NCI-H146 (cell line): ENCODE data around the gene POU2F3.
A peak's percentile ranks its signal among the peaks of the same experiment; 100 is the strongest.

ENCODE experiments used
- DNase-seq: peaks from one replicate; lab custom pipeline; 2025; lab: John Stamatoyannopoulos, UW

The POU2F3 gene

DNA sequence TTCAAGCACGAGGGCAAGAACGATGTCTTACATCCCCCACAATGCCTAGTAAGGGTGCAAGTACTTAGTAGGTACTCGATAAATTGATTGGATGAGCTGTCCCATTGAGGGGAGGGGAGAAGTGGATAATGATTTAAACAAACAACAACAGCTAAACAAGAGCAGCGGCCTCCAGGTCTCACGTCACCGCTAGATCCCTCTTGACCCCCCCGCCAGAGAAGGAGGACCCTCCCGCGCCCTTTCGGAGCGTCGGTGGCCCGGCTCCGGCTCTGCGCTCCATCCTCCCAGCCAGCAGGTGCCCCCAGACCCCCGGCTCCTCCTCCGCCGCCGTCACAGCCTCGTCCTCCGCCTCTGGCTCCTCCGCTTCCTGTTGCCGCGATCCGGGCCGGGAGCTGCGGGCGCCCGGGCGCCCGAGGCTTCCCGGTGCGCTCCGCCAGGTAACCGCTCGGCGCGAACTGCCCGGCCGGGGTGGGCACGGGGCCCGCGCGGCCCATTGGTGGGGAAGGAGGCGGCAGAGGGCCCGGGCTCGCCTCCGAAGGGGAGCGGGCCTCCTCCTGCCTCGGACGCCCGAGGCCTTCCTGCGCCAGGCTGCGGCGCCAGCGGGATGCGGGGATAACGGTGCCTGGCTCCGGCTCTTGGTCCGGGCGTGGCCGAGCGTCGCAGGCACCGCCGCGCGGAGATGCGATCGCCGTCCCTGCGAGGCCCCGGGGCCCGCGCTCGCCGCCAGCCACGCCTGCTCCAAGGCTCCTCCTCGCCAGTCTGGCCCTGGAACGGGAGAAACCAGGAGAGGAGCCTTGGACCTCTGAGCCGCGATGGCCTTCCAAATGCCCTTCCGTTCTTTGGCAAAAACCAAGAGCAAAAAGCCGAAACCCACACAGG, 85.2 kb downstream of the POU2F3 start, which contains the start of gene TLCD5:
TSS of gene TLCD5 (plus strand) at position 368 of the 879 bp plus-strand sequence. CDS start 2,143 bp downstream, outside the sequence.
- peak; percentile 89 for DNase-seq

DNA sequence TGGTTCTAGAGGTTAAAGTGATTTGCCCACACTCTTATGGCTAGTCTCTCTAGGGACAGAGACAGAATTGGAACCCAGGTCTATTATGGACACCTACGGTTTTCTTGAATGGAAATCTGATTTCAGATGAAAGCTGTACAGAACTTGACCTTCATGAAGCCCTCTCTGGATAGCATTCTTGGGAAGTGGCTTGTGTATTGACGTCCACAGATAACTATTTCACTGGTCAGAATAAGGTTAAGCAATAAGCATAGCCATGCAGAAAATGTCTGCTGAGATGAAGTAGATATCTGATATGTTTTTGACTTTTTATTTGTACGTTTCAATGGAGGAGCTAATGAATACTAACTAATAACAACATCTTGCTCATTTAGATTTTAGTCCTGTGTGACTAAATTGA, 86.3 kb downstream of the POU2F3 start:
- DNase-seq, result no peak

DNA sequence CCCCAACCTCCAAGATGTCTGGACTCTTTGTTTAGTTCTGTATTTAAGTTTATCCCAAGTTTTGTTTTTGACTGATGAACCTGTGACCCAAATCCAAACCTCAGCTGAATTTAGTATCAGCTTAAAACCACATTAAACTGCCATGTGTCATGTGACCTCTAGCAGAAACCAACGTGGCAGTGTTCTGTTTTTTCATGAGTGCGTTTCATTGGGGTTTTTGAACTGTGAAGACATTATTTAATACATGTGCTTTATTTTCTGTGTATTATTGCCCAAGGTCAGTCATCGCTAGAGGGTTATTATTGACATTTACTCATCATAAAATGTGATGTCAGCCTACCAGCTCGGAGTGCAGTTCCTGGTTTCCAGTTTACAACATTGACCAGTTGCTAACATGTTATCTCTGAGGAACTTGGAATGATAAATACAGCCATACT, 86.9 kb downstream of the POU2F3 start:
- DNase-seq, result no peak

DNA sequence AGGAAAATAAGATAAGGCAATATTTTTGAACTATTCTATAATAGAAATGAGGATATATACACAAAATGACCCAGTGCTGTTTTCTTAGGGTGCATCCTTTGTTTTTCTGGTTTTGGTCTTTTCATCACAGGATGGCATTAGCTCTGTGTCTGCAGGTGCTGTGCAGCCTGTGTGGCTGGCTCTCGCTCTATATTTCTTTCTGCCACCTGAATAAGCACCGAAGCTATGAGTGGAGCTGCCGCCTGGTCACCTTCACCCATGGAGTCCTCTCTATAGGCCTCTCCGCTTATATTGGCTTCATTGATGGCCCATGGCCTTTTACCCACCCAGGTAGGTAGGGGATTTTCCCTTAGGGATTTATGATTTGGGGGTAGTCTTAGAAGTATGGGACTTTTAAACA, 87.4 kb downstream of the POU2F3 start:
- DNase-seq, result no peak

DNA sequence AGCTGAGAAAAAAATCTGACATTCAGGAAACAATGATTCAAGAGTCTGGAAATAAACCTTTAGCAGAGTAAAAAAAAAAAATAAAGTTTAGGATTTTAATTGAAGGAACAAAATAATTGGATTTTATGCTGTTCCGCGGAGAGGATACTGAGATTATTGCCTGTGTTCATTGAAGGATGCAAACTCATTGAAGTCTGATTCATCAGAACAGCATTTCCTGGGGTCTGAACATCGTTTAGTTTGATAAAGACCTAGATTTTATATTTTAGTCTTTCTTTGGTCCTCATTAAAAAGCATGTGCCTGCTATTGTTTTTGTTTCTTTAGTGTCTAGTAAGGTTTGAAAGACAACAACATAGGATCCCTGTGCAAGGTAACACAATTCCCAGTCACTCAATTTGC, 89.6 kb downstream of the POU2F3 start:
- no peak for DNase-seq

DNA sequence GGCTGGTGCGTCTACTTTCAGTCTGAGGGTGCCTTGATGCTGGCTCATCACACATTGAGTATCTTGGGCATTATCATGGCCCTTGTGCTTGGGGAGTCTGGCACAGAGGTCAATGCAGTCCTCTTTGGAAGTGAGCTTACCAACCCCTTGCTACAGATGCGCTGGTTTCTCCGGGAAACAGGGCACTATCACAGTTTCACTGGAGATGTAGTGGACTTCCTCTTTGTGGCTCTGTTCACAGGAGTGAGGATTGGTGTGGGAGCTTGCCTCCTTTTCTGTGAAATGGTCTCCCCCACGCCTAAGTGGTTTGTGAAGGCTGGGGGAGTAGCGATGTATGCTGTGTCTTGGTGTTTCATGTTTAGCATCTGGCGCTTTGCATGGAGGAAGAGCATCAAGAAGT, 90.1 kb downstream of the POU2F3 start:
- DNase-seq, result no peak

DNA sequence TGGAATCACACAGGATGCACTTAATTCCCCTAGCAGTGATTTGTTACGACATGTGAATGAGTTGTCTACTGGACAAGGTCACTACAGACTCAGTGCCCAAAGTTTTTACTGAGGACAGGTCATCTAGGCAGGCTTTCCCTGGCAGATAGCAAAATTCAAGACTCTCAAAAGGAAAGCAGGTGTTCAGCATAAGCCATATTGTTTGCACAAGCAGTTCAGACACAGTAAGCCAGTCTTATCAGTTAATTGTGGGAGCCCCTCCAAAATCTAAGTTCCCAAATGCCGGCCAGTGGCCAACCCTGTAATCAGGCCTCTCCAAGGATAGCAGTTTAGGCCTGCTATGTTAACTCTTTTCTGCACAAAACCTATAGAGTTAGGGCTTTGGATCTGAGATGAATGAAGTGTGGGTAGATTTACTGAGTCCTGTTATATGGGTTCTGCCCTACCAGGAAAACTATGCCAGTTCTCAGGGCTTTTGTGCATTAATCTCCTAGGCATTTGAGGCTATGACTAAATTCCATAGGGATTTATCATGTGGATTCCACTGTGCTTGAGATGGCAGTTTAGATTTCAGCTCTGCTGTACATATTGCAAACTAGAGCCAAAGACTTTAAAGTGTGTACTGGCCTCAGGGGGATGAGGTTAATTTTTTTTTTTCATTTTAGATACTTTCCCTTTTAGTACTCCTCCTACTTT, 91.5 kb downstream of the POU2F3 start:
- no peak for DNase-seq

DNA sequence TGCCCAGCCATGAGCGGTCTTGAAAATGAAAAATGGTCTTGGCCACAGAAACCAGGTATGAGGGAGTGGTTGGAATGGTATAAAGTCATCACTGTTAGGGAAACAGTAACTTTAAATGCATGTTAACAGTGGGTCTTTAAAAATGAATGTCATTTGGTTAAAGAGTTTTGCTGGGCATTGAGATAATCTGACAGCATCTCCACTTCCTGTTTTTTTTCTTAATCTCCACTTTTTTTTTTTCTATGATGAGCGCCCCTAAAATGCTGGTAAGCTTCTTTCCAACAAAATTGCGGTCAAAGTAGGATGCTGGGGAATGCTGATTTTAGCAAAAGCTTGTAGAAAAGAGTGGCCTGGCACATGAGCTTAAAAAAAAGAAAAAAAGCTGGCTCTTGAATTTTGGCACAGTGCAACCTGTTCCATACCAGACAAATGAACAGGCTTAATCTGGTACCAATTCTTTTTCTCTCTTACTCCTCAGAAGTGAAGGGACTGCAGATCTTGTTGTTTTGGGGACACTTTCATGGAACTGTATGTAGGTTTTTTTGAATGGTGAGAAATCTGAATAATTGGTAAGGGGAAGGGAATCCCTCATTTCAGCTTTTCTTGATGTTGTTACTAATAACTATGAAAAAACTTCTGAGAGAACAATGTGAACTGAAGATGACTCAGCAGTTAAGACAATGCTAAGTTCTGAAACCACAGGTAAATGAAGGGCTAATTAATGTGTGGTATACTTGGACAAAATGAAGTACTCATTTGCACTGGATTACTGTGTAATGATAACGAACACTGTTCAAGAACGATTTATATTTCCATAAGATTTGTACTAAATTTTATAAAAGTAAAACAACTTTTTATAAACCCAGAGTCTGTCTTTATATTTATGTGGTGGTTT, 93.1 kb downstream of the POU2F3 start:
- no peak for DNase-seq

DNA sequence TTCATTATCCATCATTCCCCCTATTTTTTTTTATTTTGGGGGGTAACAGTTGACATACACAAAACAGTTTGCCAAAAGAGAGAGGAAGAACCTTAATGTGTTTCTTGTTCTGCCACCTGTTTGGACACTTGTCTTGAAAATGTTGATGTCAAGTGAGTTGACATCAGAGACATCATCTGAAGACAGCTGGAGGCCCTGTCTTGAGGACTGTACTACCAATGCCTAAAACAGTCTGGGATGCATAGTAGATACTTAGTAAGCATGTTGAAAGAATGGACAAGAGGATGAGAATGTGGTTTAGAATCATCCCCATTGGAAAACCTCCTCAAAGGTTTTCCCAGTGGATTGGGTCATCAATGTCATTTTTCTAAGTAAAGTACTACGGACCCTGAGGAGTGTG, 93.9 kb downstream of the POU2F3 start:
- no peak for DNase-seq

DNA sequence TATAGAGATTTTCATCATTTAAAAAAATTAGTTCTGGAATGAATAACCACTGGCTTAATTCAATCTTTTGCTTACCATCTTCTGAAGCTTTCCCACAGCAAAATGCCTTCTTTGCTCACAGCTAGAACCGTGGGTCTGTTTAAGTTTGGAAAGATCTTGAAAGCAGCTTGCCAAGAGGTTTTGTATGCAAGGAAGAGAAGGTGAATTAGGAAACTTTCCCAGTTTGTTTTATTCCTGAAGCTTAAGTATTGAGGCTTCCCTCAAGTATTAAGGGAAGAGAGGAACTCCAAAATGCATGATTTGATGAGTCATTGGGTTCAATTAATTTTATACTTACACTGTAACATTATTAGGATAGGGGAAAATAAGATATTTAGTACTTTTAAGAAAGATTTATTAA, 94.4 kb downstream of the POU2F3 start:
- no peak for DNase-seq

DNA sequence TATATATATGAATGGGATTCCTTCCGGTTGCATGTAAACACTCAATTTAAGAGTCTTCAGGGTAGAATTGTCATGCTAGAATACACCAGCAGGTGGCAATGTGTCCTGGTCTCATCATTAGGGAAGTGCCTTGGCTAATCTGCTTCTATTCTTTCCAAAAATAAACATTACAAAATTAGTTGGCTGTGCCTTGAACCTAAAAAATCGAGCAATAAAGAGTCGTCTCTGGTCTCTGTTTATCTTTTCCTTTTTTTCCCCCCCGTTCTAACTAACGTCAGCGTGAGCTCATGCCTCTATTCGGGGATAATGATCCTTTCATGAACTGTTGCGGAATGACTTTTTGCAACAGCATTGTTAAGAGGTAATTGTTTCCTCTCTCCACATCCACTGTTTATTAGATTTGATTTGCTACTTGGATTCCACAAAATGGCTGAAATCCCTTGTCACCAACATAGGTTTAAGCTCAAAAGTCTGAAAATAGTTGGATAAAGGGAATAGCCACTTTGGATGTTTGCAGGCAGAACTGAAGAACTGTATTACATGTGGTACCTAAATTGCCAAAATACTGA, 95.0 kb downstream of the POU2F3 start:
- DNase-seq, result peak; percentile 66

DNA sequence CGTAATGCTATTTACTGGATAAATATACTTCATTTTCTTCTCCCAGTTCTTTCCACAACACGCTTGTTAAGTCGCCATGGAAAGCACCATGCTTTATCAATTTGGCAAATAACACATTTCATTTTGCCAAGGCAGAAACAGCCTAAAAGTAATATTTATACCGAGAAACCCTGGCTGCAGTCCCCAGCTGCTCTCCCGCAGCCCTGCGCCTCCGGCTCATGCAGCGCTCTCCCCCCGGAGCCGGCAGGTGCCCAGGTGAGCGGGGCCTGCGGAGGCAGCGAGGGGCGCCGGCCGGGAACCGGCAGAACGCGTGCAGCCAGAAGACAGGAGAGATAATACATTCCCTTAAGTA, 95.6 kb downstream of the POU2F3 start:
- peak; percentile 75 for DNase-seq

DNA sequence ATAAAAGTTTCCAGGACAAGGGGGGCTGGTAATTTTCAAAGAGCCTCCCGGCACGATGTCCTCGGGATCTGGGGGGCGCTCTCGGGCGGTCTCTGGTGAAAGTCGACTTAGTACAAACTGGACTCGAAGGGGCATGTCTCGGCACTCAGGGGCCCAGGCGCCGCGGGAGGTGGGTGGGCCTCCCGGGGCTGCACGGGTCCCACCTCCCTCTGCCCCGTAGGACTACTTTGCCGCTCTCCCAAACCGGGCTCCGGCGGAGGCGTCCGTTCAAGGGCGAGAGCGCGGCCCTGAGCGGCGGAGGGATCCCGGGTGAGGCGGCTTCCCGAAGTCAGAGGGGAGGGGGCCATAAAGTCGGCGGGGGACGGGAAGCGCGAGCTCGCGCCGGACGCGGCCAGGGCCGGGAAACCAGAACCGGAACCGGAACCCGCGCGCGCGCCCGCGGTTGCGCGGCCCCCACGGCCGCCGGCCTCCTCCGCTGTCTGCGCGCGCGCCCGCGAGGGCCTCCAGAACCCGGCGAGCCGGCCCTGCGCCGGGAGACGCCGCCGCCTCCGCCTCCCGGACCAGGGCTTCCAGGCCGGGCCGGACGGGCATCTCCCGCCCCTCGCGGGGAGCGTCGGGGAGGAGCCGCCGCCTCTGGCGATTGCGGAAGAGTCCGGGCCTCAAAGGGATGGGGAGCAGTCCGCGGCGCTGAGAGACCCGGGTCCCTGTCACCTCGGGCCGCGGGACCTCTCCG, 96.1 kb downstream of the POU2F3 start, which contains the start of gene ARHGEF12:
TSS of gene ARHGEF12 (plus strand) at position 506 of the 733 bp plus-strand sequence. CDS start 831 bp downstream, outside the sequence.
- peak; percentile 97 for DNase-seq

DNA sequence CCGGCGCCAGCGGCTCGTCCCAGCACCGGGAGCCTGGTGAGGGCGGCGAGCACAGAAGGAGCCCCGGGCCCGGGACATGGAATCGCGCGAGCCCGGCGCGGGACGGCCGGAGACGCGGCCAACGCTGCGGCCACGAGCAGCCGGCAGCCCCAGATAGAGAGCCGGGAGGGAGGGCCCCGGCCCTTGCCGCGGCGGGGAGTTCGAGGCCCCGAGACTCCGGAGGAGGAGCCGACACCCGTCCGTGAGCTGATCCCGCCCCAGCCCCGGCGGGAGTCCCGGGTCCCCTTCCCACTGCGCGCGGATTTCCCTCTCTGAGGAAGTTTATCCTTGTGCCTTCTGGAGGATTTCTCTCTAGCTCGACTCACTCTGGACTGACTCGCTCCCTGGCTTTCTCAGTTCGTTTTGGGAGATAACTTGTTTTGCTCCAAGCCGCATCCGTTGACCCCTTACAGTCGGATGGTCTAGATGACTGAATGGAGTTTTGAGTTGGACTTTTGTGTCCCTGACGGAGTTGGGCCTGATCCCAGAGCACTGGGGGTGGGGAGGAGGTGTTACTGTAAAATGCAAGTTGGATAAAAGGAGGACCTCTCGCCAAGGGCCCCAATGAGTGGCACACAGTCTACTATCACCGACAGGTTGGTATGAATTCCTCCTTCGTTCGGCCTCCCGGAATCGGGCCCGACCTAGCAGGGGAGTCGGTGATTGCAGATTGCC, 96.9 kb downstream of the POU2F3 start:
- peak; percentile 77 for DNase-seq

DNA sequence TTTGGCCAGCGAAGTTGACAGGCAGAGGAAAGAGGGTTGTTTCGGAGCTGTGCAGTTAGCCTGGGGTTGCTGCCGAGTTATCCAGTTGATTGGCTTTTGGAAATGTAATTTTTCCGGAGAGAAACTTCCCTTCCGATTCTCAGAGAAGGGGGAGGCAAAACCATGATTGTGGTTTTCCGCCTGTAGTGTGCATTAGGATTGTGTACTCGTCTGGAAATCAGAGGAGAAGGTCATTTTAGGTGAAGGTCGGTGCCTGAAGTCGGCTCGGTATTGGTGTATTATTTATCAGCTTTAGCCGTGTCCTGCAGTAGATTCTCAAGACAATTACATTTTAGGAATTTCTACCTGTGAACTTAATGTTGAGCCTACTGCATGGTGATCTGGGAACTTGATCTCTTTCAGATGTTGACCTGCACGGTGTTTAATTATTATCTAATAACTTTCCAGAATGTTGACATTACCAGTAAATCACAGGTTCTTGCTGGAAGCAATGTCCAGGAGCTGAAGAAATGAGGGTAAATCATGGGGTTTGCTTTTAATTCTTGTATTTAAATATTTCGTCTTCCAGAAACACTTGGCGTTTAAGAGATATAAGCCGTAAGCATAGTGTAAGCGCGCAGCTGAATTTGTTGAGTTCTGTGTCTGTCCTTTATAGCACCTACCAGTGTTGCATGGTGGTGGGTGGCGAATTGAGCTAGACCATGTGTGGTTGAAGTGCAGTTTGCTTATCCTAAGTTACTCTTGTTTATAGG, 97.6 kb downstream of the POU2F3 start:
- no peak for DNase-seq

DNA sequence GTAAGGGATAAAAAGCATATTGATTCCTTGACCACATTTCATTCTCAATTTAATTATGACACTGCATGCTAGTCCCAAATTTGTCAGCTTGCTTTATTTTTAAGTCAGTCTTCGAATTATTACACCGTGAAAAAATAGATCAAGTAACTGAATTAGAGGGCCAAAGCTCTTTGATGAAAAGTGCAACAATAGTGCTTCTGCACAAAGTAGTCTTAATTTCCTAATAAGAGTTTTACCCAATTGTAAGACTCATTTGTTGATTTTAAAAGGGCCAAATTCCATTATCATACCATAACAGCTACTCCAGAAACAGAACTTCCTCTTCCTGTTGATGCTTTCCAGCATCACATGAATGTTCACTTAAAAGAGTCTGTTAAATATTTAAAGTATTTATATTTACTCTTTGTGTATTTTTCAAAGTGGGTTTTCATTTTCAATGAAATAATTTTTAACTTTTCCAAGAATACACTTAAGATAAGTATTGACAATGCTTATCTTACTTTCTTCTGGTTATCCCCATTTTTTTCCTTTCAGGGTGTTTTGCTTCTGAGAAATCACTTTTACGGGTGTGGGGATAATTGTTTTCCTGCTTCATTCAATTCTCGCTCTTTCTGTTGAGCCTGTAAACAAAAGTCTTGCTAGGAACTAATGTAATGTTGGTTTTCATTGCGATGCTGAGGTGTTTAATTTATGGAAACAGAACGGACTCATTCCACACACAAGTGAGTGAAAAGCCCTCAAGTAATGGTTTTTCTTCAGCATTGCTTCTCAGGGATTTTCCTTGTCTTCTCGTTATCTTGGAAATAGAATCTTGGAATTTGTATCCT, 98.4 kb downstream of the POU2F3 start:
- no peak for DNase-seq

DNA sequence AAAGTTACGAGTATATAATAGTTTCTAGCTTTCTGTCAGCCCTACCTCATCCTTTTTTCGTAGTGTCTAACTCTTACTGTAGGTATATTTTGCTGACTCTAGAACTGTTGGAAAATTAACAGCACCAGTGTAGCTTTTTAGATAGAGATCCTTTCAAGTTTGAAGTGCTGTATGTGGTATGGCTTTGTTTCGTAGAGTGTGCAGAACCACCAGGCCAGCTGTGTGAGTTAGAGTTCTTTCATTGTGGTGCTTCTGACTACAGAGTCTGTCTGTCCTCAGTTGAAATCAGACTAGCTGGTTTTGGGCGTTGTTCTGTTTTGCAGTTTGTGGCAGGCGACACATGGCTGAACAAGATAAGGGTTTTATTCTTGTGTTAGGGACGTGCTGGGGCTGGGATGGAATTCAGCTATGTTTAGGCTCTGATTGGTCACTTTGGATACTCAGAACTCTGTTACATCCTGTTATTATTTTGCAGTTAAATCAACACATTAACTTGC, 99.5 kb downstream of the POU2F3 start:
- no peak for DNase-seq

DNA sequence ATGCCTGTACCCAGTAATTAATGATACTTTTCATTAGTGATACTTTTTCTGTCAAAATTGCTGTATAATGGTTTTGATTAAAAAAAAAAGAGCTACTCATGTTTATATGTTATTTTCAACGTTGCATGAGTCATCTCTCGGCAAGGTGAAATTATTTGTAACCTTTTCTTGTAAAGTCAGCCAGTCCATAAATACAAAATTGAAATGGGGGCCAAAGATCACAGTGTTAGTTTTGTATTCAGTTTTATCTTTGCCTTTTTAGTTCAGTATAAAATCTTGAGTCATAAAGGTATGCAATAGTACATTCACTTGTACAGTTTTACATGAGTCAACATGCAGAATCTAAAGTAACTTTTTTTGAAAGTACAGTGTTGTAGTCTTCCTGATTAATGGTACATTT, 100.6 kb downstream of the POU2F3 start:
- no peak for DNase-seq

DNA sequence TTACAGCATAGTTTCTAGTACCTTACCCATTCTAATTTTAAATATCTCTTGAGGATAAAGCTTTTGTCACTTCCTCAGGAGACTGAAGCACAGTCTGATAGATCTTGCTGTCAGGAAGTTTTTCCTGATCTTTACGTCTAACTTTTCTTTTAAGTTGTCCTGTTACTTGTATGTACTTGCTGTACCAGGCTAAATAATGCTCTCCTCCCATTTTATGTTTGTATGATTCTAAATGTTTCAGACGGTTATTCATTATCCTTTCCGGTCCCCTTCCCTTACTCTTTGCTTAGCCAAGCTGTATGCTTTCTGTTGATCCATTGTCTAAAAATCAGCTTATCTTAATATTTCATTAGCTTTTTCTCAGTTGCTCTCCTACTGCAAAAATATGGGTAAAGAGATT, 102.3 kb downstream of the POU2F3 start:
- no peak for DNase-seq
